ENCODE results near the gene SPAG5.
A peak's percentile ranks its signal among the peaks of the same experiment; 100 is the strongest.

The SPAG5 gene

GRCh38 chr17:28547623-28548416 is 51.0 kb downstream of the SPAG5 start:
- TF ChIP-seq, protein P1, sequence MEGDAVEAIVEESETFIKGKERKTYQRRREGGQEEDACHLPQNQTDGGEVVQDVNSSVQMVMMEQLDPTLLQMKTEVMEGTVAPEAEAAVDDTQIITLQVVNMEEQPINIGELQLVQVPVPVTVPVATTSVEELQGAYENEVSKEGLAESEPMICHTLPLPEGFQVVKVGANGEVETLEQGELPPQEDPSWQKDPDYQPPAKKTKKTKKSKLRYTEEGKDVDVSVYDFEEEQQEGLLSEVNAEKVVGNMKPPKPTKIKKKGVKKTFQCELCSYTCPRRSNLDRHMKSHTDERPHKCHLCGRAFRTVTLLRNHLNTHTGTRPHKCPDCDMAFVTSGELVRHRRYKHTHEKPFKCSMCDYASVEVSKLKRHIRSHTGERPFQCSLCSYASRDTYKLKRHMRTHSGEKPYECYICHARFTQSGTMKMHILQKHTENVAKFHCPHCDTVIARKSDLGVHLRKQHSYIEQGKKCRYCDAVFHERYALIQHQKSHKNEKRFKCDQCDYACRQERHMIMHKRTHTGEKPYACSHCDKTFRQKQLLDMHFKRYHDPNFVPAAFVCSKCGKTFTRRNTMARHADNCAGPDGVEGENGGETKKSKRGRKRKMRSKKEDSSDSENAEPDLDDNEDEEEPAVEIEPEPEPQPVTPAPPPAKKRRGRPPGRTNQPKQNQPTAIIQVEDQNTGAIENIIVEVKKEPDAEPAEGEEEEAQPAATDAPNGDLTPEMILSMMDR (IDR thresholded peaks at IDR 0.05; ENCODE audit: low read depth, low read length): peak; percentile 99
- H3K4me3 ChIP-seq (ENCODE audit: low read depth, low read length): no peak overlapping the region

GRCh38 chr17:28547096-28547622 is 51.7 kb downstream of the SPAG5 start:
- TF ChIP-seq, protein P1 (IDR thresholded peaks at IDR 0.05; ENCODE audit: low read depth, low read length): no peak
- H3K4me3 ChIP-seq (ENCODE audit: low read depth, low read length): no peak overlapping the region

GRCh38 chr17:28545787-28546415 is 52.9 kb downstream of the SPAG5 start:
- TF ChIP-seq, protein P1 (IDR thresholded peaks at IDR 0.05; ENCODE audit: low read depth, low read length): no peak
- H3K4me3 ChIP-seq (ENCODE audit: low read depth, low read length): no peak overlapping the region

DNA sequence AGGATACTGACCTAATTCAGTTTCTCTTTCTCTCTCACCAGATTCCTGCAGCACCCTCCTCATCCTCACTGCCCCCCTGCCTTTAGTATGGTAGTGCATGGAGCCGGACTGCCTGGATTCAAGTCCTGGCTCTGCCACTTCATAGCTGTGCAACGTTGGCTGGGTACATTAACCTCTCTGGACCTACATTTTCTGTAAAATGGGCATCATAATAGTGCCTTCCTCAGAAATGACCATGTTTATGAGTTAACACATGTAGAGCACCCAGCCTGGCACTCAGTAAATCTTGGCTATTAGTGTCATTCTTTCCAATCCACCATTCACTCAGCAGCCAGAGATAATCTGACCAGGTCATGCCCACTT is 53.7 kb downstream of the SPAG5 start:
- TF ChIP-seq, protein P1 (IDR thresholded peaks at IDR 0.05; ENCODE audit: low read depth, low read length): no peak
- H3K4me3 ChIP-seq (ENCODE audit: low read depth, low read length): no peak overlapping the region

GRCh38 chr17:28544402-28545140 is 54.3 kb downstream of the SPAG5 start:
- H3K4me3 ChIP-seq (ENCODE audit: low read depth, low read length): no peak overlapping the region
- TF ChIP-seq, protein P1 (IDR thresholded peaks at IDR 0.05; ENCODE audit: low read depth, low read length): no peak

DNA sequence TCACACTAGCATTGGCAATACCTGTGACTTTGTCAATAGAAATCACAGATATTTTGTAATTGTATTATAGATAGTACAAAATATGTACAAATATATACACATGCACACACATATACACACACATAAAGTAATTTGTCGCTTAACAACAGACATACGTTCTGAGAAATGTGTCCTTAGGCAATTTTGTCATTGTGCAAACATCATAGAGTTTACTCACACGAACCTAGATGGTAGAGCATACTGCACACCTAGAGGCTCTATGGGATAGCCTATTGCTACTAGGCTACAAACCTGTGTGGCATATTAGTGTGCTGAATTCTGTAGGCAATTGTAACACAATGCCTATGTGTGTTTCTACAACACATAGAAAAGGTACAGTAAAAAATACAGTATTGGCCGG is 57.4 kb downstream of the SPAG5 start:
- TF ChIP-seq, protein P1 (IDR thresholded peaks at IDR 0.05; ENCODE audit: low read depth, low read length): no peak

More for the DNA sequence above, 57.4 kb downstream of the SPAG5 start:
- H3K4me3 ChIP-seq (ENCODE audit: low read depth, low read length): no peak overlapping the region
